GM04503 (cell line): ENCODE results near the gene LYRM7.
"Not testable (repeated sequence)": the region's sequence is repeated elsewhere in the genome, so short reads cannot be mapped to it uniquely, and the experiment has no call there.

Experiments
- DNase-seq: peaks from one replicate; pipeline ENCODE4 v3.0.0-alpha.2; 2012; ENCODE audit warnings: low read depth

The LYRM7 gene

GRCh38 chr5:131221008-131221703 is 50.4 kb downstream of the LYRM7 start:
- no peak for DNase-seq

GRCh38 chr5:131221888-131222287 is 51.1 kb downstream of the LYRM7 start:
- no peak for DNase-seq

DNA sequence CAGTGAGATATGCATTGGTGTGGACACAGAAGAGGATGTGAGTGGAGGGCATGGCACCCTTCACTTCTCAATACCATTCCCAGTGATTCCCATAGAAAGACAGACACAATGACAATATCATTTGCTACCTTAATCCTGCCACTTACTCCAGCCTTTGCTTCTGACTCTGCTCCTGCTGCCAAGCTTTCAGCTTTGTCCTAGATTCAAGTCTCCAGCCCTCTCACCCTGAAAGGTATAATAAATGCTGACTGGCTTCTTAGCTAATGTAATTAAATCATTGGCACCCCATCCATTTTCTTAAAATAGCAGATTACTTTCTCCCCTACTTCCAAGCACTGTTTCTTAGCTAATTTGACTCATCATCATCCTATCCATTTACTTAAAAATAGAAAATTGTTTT is 52.0 kb downstream of the LYRM7 start:
- no peak for DNase-seq

DNA sequence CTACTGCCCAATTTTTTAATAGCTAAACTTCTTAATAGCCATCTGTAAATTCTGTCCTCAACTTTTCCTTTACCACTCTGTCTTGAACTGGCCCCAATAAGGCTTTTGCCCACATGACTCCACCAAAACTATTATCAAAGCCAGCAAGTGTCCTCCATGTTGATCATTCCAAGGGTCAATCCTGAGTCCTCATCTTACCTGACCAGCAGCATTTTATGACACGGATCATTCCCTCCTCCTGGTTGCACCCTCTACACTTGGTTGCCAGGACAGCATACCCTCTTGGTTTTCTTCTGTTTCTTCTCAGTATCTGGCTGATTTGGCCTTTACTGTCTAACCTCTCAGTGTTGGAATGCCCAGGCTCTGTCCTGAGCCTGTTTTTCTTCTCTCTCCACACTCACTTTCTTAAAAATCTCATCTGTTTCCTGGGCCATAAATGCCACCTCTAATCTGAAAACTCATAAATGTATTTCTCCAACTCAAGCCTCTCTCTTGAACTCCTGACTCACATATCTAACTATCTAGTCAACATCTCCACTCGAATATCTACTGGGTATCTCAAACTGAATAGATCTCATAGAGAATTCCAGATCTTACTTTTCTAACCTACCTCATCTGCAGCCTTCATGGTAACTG is 53.1 kb downstream of the LYRM7 start:
- no peak for DNase-seq

DNA sequence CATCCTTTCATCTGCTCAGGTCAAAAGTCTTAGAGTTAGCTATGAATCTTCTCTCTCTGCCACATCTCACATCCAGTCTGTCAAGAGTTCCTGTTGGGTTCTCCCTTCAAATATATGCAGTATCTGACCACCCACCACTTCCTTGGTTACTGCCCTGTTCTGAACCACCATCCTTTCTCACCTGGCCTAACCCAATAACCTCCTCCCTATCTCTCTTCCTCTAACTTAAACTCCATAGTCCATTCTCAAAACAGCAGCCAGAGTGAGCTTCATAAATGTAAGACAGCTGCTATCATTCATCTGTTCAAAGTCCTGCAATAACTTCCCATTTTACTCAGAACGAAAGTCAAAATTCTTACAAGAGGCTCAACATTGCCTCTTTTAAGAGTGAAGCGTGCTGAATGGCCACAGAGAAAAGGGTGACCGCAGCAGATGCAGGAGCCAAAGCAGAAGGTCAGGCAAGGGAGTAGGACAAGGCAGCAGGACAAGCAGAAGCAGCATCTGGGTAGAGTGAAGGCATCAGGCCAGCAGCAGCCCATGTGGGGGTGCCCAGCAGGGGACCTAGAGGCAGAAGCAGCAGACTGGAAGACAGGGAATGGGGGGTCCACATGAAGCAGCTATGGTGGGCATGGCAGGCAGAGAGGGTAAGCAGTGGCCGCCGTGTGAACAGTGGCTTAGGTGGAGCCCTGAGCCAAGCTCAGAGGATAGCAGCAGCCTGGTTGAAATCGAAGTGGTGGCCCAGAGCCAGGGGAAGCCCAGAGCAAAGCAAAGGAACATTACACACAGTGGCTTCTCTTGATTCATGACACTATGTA is 53.9 kb downstream of the LYRM7 start:
- no peak for DNase-seq

DNA sequence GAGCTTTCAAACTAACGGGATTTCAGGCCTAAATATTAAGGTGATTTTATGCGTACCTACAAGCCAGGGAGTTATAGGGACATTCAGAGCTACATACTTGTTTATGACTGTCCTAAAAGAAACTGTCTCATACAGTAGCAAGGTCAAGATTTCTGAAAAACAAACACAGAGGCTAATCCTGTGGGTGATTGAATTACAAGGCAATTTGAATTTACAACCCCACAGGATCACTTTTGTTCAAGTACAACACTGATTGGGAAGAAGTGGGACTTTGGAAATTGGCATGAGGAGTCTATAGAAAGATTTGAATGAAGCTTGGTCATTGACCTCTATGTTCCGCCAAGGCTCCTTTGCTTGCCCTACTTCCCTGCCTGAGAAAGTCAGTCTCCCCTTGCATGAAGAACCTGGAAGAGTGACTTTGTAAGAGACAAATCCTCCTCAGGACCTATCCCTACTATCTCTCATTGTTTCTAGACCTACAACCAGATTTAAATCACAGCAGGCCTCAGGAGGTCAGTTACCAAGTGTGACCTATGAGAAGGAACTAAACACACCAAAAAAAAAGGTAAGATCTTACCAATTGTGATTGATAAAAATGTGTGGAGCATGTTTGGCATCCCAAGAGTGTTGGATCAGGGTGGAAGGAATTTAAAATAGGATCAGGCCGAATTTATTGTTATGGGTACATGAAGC is 54.7 kb downstream of the LYRM7 start:
- no peak for DNase-seq

- no peak for DNase-seq
These were observed 56.2 kb downstream of the LYRM7 start for GRCh38 chr5:131226899-131227298.

DNA sequence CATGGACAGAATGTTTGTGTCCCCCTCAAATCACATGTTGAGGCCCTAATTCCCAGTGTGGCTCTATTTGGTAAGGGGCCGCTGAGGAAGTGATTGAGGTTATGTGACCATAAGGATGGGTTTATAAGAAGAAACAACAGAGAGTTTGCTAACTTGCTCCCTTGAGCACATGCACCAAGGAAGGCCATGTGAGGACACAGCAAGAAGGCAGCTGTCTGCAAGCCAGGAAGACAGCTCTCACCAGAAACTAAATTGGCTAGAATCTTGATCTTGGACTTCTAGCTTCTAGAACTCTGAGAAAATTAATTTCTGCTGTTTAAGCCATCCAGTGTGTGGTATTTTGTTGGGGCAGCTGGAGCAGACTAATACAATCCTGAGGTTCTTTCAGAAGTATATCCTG is 57.9 kb downstream of the LYRM7 start:
- DNase-seq = no peak

DNA sequence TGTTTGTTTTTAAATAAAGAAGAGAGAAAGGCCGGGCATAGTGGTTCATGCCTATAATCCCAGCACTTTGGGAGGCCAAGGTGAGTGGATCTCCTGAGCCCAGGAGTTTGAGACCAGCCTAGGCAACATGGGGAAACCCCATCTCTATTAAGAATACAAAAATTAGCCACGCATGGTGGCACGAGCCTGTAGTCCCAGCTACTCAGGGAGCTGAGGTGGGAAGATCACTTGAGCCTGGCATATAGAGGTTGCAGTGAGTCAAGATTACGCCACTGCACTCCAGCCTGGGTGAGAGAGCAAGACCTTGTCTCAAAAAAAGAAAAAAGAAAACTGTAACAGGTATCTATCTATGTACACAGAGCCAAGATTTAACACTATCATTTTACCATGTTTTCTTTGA is 58.9 kb downstream of the LYRM7 start:
- no peak for DNase-seq

DNA sequence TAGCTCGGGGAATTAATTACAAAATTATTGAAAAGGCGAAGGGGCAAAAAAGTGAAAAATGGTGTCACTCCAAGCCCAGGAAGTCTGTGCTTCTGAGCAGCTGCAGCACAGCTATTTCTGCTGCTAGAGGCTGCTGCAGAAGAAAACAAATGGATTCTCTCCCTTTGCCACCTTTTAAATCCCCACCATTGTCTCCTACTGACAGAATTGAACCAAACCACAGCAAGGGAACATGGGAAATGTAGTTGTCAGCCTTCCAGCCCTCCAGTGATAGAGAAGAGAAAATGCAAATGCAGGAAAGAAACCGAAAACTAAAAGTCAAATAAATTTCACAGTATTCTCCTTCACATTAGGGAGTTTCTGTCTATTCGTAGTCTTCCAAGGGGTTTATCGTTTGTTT is 59.7 kb downstream of the LYRM7 start:
- DNase-seq = no peak

- no peak for DNase-seq
These were observed 68.9 kb downstream of the LYRM7 start for GRCh38 chr5:131239686-131240085.

DNA sequence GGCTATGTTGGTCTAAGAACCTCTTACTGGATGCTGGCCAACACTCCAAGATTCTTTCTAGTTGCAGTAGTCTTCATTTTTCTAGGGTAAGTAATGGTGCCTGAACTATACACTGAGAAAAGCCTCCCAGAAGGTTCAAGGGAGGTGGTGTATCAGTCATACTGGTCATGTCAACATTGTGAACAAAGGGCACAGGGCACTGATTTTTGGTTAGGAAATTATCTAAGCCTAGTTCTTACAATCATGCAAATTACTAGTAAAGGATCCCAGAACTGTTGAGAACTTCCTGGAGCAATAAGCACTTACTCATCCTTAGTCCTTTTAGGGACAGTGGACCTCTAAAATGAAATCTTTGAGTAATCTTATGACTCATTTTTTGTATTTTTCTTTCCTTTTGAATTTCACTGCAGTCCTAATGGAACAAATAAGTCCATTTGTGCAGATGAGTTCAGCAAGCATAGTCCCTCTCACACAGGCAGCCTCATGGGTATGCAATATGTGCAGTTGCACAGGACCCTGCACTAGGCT is 72.0 kb downstream of the LYRM7 start:
- peak; percentile 77 for DNase-seq

- no peak for DNase-seq
These were observed 74.6 kb downstream of the LYRM7 start for GRCh38 chr5:131245312-131245711.

DNA sequence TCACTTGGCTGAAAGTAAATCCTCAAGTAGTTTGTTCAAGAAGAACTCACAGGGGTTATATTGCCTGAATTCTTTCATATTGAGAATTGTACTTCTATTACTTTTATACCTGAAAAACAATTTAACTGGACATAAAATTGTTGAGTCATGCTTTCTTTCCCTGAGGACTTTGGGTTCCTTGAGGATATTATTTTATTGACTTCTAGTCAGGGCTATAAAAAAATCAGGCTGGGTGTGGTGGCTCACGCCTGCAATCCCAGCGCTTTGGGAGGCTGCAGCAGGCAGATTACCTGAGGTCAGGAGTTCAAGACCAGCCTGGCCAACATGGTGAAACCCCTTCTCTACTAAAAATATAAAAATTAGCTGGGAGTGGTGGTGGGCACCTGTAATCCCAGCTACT is 75.2 kb downstream of the LYRM7 start:
- no peak for DNase-seq

DNA sequence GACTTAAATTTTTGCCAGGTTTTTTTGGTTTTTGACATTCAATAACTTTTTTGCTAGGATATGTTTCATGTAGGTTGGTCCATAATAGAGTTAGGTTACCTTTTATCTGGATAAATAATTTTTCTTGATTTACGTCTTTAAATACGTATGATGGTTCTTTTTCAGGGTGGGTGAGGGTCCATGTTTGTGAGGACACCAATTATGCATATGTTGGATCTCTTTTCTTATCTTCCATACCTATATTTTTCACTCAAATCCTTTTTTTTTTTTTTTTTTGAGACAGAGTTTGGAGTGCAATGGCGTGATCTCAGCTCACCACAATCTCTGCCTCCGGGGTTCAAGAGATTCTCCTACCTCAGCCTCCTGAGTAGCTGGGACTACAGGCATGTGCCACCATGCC is 75.8 kb downstream of the LYRM7 start:
- DNase-seq = no peak

GRCh38 chr5:131250751-131251475 is 80.2 kb downstream of the LYRM7 start:
- DNase-seq = no peak

GRCh38 chr5:131252824-131253171 is 82.1 kb downstream of the LYRM7 start:
- no peak for DNase-seq

GRCh38 chr5:131254025-131254424 is 83.3 kb downstream of the LYRM7 start:
- not testable (repeated sequence) for DNase-seq

GRCh38 chr5:131254741-131255140 is 84.0 kb downstream of the LYRM7 start:
- no peak for DNase-seq
